ENCODE data around the gene MAEL.

Gene MAEL

GRCh38 chr1:167056529-167057231 lies 67.6 kb downstream of the MAEL start:
- DNase-seq (ENCODE audit: low read depth) = no peak

GRCh38 chr1:167057241-167057688 lies 68.2 kb downstream of the MAEL start:
- no peak for DNase-seq (ENCODE audit: low read depth)

- peak; percentile 36 for DNase-seq (ENCODE audit: low read depth)
Measured at GRCh38 chr1:167059045-167059808, 70.1 kb downstream of the MAEL start.

DNA sequence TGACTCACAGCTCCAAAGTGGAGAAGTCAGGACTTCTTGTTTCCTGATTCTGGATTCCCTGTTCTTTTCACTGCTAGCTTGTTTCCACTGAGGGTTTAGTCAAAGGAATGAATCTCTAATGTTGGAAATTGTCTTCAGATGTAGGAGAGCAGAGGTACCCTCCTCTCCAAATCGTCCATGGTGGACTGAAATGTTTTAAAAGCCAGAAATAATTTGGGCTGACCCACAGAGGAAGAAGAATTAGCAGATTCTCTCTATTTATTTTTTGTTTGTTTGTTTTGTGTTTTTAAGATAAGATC lies 70.7 kb downstream of the MAEL start:
- DNase-seq (ENCODE audit: low read depth) = no peak

DNA sequence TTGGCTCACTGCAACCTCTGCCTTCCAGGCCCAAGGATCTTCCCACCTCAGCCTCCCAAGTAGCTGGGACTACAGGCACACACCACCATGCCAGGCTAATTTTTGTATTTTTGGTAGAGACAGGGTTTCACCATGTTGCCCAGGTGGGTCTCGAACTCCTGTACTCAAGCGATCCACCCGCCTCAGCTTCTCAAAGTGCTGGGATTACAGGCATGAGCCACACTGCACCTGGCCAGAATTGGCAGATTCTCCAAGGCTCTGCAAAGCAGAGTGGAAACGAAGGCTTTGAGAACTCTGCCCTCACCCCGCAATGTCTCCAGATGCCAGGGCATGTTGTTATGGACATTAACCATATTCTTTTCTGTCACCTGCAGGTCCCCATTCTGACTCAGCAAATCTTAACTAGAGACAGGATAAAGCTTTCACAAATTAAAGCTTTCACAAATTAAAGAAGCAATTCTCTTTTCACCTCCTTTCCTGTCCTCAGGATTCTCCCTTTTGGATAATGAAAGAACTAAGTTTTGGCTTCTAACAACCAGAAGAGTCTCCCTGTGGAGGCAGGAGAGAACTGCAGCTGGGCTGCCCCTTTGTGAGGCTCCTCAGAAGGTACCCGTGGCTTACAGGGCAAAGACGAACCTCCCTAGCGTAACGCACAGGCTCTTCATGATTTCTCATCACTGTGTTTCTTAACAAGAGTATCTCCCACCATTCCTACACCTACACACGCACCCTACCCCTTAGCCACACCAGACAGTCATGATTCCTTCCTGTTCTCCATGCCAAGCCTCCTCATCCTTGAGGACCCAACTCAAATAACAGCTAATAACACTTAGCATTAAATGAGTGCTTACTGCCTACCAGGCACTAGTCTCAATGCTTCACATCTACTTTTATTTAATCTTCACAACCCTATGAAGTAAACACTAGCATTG lies 71.3 kb downstream of the MAEL start:
- no peak for DNase-seq (ENCODE audit: low read depth)

- DNase-seq (ENCODE audit: low read depth) = no peak
Measured at GRCh38 chr1:167061073-167061464, 72.0 kb downstream of the MAEL start.

DNA sequence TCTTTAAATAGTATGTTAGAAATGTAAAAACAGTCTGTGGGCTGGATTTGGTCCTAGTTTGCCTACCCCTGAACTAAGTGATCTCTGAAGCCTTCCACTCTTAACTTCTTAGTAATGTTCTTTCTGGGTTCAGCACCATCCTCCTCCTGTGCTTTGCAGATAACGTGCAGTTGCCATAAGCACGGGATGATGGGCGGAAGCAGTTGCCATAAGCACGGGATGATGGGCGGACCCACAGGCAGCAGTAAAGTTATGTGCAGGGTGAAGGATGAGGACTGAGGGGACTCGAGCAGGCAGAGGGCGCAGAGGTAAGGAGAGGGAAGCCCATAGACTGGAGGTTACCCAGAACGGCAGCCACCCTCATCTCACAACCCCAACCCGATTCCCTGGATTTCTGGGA lies 75.5 kb downstream of the MAEL start:
- no peak for DNase-seq (ENCODE audit: low read depth)

DNA sequence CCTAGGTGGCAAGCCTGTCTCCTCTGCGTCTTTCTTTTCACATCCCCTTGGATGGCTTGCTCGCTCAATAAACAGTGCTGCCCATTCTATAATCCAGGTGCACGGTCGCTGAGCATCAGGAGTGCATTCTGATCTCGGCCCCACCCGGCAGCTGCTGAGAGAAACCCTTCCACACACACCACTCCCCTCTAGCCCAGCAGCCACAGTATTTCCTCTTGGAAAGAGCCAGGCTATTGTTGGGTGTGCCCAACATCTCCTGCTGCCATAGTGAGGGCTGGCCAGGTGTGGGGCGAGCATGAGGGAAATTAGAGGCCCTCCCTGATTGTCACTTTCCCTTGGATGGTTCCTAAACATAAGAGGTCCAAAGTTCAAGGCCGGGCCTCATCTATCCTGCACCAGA lies 76.4 kb downstream of the MAEL start:
- DNase-seq (ENCODE audit: low read depth) = no peak

DNA sequence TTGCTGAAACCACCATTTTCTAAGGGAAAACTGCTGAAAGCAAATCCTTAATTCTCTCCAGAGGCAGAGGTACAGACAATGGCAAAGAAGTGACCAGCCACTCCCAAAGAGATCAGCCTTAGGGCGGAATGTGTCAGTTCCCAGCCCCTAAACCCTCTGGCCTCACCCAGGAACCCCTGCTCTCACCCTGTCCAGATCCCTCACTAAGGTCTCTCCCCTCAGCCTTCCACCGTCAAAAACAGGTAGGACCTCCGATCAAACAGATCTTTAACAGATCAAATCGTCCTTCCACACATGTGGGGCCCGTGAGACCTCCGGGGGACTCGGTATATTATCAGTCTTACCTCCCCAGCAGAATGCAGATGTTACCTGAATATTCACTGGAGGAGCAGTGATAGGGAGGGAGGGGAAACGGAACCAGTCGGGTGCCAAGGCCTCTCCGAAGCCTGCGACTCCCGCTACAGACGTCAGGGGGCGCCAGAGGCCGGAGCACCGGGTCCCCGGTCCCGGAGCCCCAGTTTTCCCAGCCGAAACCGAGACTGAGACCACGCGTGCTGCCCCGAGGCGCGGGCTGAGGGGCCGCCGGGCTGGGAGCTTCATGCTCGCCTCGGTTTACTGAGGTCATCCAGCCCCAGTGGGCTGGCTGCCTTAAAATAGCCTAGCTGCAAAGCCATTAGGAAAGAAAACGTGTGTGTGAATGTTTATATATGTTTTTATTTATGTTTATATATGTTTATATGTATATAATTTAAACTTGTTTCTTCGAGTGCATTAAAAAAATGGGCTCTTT lies 77.4 kb downstream of the MAEL start:
- peak; percentile 26 for DNase-seq (ENCODE audit: low read depth)

DNA sequence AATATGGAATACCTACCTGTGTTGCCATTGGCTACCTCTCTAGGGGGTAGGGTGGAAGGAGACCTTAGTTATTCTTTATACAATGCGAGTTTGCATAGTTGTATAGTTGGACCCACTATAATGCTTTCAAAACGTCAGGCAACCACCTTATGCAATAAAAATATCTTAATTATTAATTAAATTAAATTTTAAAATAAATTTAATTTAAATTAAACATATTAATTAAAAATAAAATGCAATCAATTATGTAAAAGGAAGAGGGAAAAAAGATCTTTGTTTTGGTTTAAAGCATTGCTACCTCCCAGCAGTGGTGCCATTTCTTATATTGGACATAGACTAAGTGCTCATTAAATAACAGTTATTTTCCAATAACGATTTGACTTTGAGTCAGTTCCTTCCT lies 78.8 kb downstream of the MAEL start:
- no peak for DNase-seq (ENCODE audit: low read depth)

DNA sequence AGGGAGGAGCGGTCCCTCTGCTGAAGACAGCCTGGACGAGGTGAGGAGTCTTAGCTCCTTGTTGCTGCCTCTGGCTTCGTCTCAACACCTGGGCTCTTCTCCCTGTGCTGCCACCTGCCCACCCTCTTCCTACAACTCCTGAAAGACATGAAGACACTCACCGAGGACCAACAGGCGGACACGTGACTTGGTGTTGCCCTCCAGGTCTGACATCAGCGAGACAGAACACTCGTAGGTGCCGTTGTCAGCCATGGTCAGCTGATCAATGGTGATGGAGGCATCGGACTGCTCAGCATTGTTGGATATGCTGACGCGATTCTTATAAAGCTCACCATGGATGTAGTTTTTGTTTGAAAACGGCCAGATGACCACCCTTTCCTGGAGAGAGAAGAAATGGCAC lies 79.7 kb downstream of the MAEL start:
- no peak for DNase-seq (ENCODE audit: low read depth)

GRCh38 chr1:167071286-167071685 lies 82.2 kb downstream of the MAEL start:
- no peak for DNase-seq (ENCODE audit: low read depth)

All from fibroblast of gingiva (primary cell).